Measurements from ENCODE around the gene PALMD.
A peak's percentile ranks its signal among the peaks of the same experiment; 100 is the strongest.

Gene PALMD

GRCh38 chr1:99646868-99647267 is 955 bp downstream of the PALMD start:
- H3K36me3 ChIP-seq = no peaks in the 10 kb centered on the region
- H3K4me1 ChIP-seq = peaks cover 0 to 13% (median 0%) of the 10 kb centered on the region in 4 donors
- H3K4me3 ChIP-seq = peak overlapping the region; percentile 24 to 29
- no peak for TF ChIP-seq CTCF (IDR thresholded peaks at IDR 0.05)
- H3K27me3 ChIP-seq = no peaks in the 10 kb centered on the region
- H3K9me3 ChIP-seq = no peaks in the 10 kb centered on the region
- intact Hi-C loops (cut with DNase I; ENCODE audit: low total_unique reads) = no loop called here
- no peak overlapping the region for H3K27ac ChIP-seq
- DNase-seq = no peak

- H3K27ac ChIP-seq = no peak overlapping the region
- no peaks in the 10 kb centered on the region for H3K9me3 ChIP-seq
- intact Hi-C loops (cut with DNase I; ENCODE audit: low total_unique reads) = no loop called here
- peak overlapping the region in 1 of 2 donors; percentile 29 for H3K4me3 ChIP-seq
- no peak for DNase-seq
- H3K36me3 ChIP-seq = no peaks in the 10 kb centered on the region
- H3K4me1 ChIP-seq = peaks cover 0 to 13% (median 0%) of the 10 kb centered on the region in 4 donors
- H3K27me3 ChIP-seq = no peaks in the 10 kb centered on the region
- no peak for TF ChIP-seq CTCF (IDR thresholded peaks at IDR 0.05)
These were observed 1.6 kb downstream of the PALMD start for GRCh38 chr1:99647490-99647889.

- H3K9me3 ChIP-seq = no peaks in the 10 kb centered on the region
- no peaks in the 10 kb centered on the region for H3K27me3 ChIP-seq
- TF ChIP-seq CTCF (IDR thresholded peaks at IDR 0.05) = no peak
- no peaks in the 10 kb centered on the region for H3K36me3 ChIP-seq
- H3K4me3 ChIP-seq = peak overlapping the region in 1 of 2 donors; percentile 29
- peak in 1 of 2 donors; percentile 26 for DNase-seq
- peaks cover 0 to 13% (median 0%) of the 10 kb centered on the region in 4 donors for H3K4me1 ChIP-seq
- no peak overlapping the region for H3K27ac ChIP-seq
- intact Hi-C loops (cut with DNase I; ENCODE audit: low total_unique reads) = no loop called here
These were observed 2.2 kb downstream of the PALMD start for GRCh38 chr1:99648107-99648506.

GRCh38 chr1:99650030-99650429 is 4.1 kb downstream of the PALMD start:
- TF ChIP-seq CTCF (IDR thresholded peaks at IDR 0.05) = no peak
- intact Hi-C loops (cut with DNase I; ENCODE audit: low total_unique reads) = no loop called here
- no peaks in the 10 kb centered on the region for H3K9me3 ChIP-seq
- H3K27ac ChIP-seq = no peak overlapping the region
- H3K4me3 ChIP-seq = no peak overlapping the region
- H3K36me3 ChIP-seq = no peaks in the 10 kb centered on the region
- H3K27me3 ChIP-seq = no peaks in the 10 kb centered on the region
- H3K4me1 ChIP-seq = peaks cover 0 to 13% (median 0%) of the 10 kb centered on the region in 4 donors
- DNase-seq = no peak

- Histone ChIP-seq H3K4me1 (peaks cover 0 to 10% (median 0%) of the 10 kb centered on the region in 4 donors), H3K27ac (no peak overlapping the region), H3K9me3 (no peaks in the 10 kb centered on the region), H3K27me3 (no peaks in the 10 kb centered on the region), H3K4me3 (no peak overlapping the region), H3K36me3 (no peaks in the 10 kb centered on the region)
- no peak for DNase-seq
- intact Hi-C loops (cut with DNase I; ENCODE audit: low total_unique reads) = no loop called here
- no peak for TF ChIP-seq CTCF (IDR thresholded peaks at IDR 0.05)
These were observed 5.0 kb downstream of the PALMD start for GRCh38 chr1:99650773-99651437.

Data from tibial artery (tissue), 4 donors.